K562 (cell line): ENCODE results near the gene MTA1. TPM values are rescaled to one million over a fixed set of nuclear protein-coding genes. Genes with fewer than 3 reads are reported as not detected.

ENCODE experiments used
- ATAC-seq: fragments of 200-7000 bp; cut with Tn5 transposase; 3 replicates; pipeline ENCODE4 v1.9.1; 2020; ENCODE audit warnings: moderate library complexity
- BruUV-seq: library from RNA; stranded (reverse); fragments of 400-500 nt; replicated peaks from 2 replicates; lab custom pipeline; 2021; lab: Mats Ljungman, UMichigan
- CTCF ChIA-PET: fragments of 300-600 bp; formaldehyde crosslinking; extraction: SDS; loops from one replicate; lab custom pipeline; 2021; ENCODE audit warnings: low intra/inter-chr PET ratio; lab: Yijun Ruan, JAX
- POLR2A ChIA-PET: fragments of 300-600, 350-650 bp; sonication (Branson Sonifier 250); formaldehyde crosslinking; extraction: SDS; loops from one replicate; lab custom pipeline; 2021; ENCODE audit warnings: antibody characterized with exemption, inconsistent platforms; lab: Yijun Ruan, JAX
- DNase-seq, 4 experiments: peaks; one replicate each; pipeline versions ENCODE4 v3.0.0 to v3.0.0-alpha.2; 2011 to 2018; ENCODE audit warnings: low spot score in 3 of 4, mixed read lengths in 3 of 4; ENCODE audit errors: extremely low read depth in 1 of 4
- FAIRE-seq: peaks from 2 replicates; lab custom pipeline; 2011; peaks lifted over from hg19 to GRCh38; lab: Jason Lieb, UNC
- H2AFZ ChIP-seq: 2 replicates; pipeline ENCODE4 v1.6.0; 2011; ENCODE audit warnings: low read depth, low read length, control low read depth, inconsistent platforms
- H3K27ac ChIP-seq: fragments of 200-600 bp; 3 replicates; pipeline ENCODE4 v1.8.0; 2011; ENCODE audit warnings: low read depth, mild to moderate bottlenecking, control low read depth, inconsistent platforms, low read length, moderate library complexity, mixed read lengths; ENCODE audit errors: extremely low read depth
- H3K27me3 ChIP-seq, 2 experiments: fragments of 300-600 bp in 1 of 2; 2 replicates in 1 of 2; 3 replicates in 1 of 2; pipeline versions ENCODE4 v1.6.0 to v1.8.0; 2011; ENCODE audit warnings: inconsistent platforms in 2 of 2, low read length in 2 of 2, mild to moderate bottlenecking in 1 of 2, mixed read lengths in 1 of 2, moderate library complexity in 1 of 2; ENCODE audit not compliant: control insufficient read depth in 2 of 2, insufficient read depth in 2 of 2
- H3K36me3 ChIP-seq: fragments of 300-600 bp; 3 replicates; pipeline ENCODE4 v1.8.0; 2011; ENCODE audit warnings: mild to moderate bottlenecking, low read length, inconsistent platforms; ENCODE audit not compliant: control insufficient read depth, insufficient read depth
- H3K4me1 ChIP-seq, 2 experiments: fragments of 200-600 bp in 1 of 2; replicated peaks in 1 of 2; 2 replicates in 1 of 2; 3 replicates in 1 of 2; pipeline versions ENCODE4 v1.5.1 to v1.8.0; 2011; ENCODE audit warnings: inconsistent platforms in 2 of 2, low read length in 2 of 2, mild to moderate bottlenecking in 1 of 2, mixed read lengths in 1 of 2, moderate library complexity in 1 of 2; ENCODE audit not compliant: control insufficient read depth in 2 of 2, insufficient read depth in 2 of 2
- H3K4me2 ChIP-seq: 2 replicates; pipeline ENCODE4 v1.6.1; 2011; ENCODE audit warnings: low read length, control low read depth, inconsistent platforms, mixed read lengths; ENCODE audit not compliant: insufficient read depth
- H3K4me3 ChIP-seq: fragments of 200-600 bp; sonication (generic), shearing (Covaris generic); 2 replicates; pipeline ENCODE4 v1.5.1; 2016; ENCODE audit warnings: control low read depth, inconsistent platforms
- H3K79me2 ChIP-seq: fragments of 200-600 bp; 3 replicates; pipeline ENCODE4 v1.8.0; 2011; ENCODE audit warnings: low read length, inconsistent platforms; ENCODE audit not compliant: control insufficient read depth, insufficient read depth
- H3K9ac ChIP-seq, 2 experiments: 2 replicates each; pipeline versions ENCODE4 v1.6.0 to v1.6.1; 2011; ENCODE audit warnings: low read depth in 2 of 2, low read length in 2 of 2, control low read depth in 1 of 2, inconsistent platforms in 1 of 2, mild to moderate bottlenecking in 1 of 2, mixed read lengths in 1 of 2; ENCODE audit not compliant: insufficient read depth in 1 of 2
- H3K9me1 ChIP-seq: one replicate; pipeline ENCODE4 v1.6.0; 2011; ENCODE audit warnings: inconsistent platforms, mild to moderate bottlenecking, low read length, moderate library complexity; ENCODE audit not compliant: control insufficient read depth, insufficient read depth
- H3K9me3 ChIP-seq: replicated peaks from 2 replicates; pipeline ENCODE4 v1.5.1; 2011; ENCODE audit warnings: low read depth, low read length, inconsistent platforms; ENCODE audit not compliant: control insufficient read depth, insufficient read depth
- H4K20me1 ChIP-seq: replicated peaks from 2 replicates; pipeline ENCODE4 v1.6.1; 2011; ENCODE audit warnings: low read length, inconsistent platforms, mixed read lengths; ENCODE audit not compliant: control insufficient read depth, insufficient read depth
- ATF2 ChIP-seq: sonication (generic); formaldehyde crosslinking; IDR thresholded peaks from 2 replicates; pipeline ENCODE4 v1.8.1; 2022; ENCODE audit warnings: missing genetic modification reagents
- ATF4 ChIP-seq: fragments of 450-650 bp; formaldehyde crosslinking; IDR thresholded peaks from 2 replicates; pipeline ENCODE4 v1.4.0; 2022; ENCODE audit warnings: mild to moderate bottlenecking, moderate library complexity
- BRF2 ChIP-seq: IDR thresholded peaks from 3 replicates; pipeline ENCODE4 v1.6.1; 2011; ENCODE audit warnings: borderline replicate concordance, mild to moderate bottlenecking; ENCODE audit not compliant: insufficient read length, insufficient read depth
- CTCF ChIP-seq, 3 experiments: IDR thresholded peaks in 2 of 3; conservative IDR thresholded peaks in 1 of 3; 2 replicates each; pipeline ENCODE4 v1.5.1; 2011 to 2012; ENCODE audit warnings: low read length in 3 of 3, mild to moderate bottlenecking in 3 of 3, control low read depth in 2 of 3, improper control_type of control experiment in 1 of 3, inconsistent platforms in 1 of 3, low read depth in 1 of 3, mixed read lengths in 1 of 3, moderate library complexity in 1 of 3; ENCODE audit not compliant: insufficient read depth in 2 of 3
- E2F4 ChIP-seq: sonication (generic); formaldehyde crosslinking; IDR thresholded peaks from 2 replicates; pipeline ENCODE4 v1.8.0; 2022; ENCODE audit warnings: mild to moderate bottlenecking, low read depth, missing genetic modification reagents
- NKRF ChIP-seq: fragments of 450-650 bp; IDR thresholded peaks from 2 replicates; pipeline ENCODE4 v1.6.1; 2016; ENCODE audit warnings: borderline replicate concordance
- PHTF2 ChIP-seq: fragments of 250-450 bp; sonication (Bioruptor Pico); IDR thresholded peaks from 2 replicates; pipeline ENCODE4 v1.5.0; 2021; ENCODE audit warnings: mild to moderate bottlenecking
- POLR2G ChIP-seq: fragments of 200-400 bp; formaldehyde crosslinking; IDR thresholded peaks from 2 replicates; pipeline ENCODE4 v1.6.1; 2017; ENCODE audit warnings: low read depth, mild to moderate bottlenecking, antibody characterized with exemption, low read length, moderate library complexity
- RBM22 ChIP-seq: fragments of 200-400 bp; formaldehyde crosslinking; IDR thresholded peaks from 2 replicates; pipeline ENCODE4 v1.6.1; 2018; ENCODE audit warnings: low read length, low read depth; ENCODE audit not compliant: poor library complexity, severe bottlenecking
- ZNF384 ChIP-seq: IDR thresholded peaks from 2 replicates; pipeline ENCODE4 v1.6.1; 2012; ENCODE audit warnings: low read depth, low read length, improper control_type of control experiment
- WGBS: fragments of 100-300 bp; shearing (Covaris generic); methylation state at CpG from one replicate; pipeline ENCODE4 v1.1.6; 2016; ENCODE audit warnings: low coverage, mixed read lengths; ENCODE audit not compliant: insufficient coverage; ENCODE audit errors: missing lambda C conversion rate; 5-methylcytosine and 5-hydroxymethylcytosine counted together
- in situ Hi-C: fragments of 300-500 bp; cut with MboI; formaldehyde crosslinking; loops from 4 replicates; pipeline ENCODE4 v1.15.0; 2018; ENCODE audit warnings: inconsistent platforms, mixed read lengths
- intact Hi-C: fragments of 100-400 bp; cut with micrococcal nuclease; formaldehyde crosslinking; loops from 2 replicates; pipeline ENCODE4 v1.14.2; 2022
- polyA plus RNA-seq, 8 experiments: library from polyadenylated mRNA; depleted of rRNA in 4 of 8; stranded (reverse) in 5 of 8; unstranded in 3 of 8; fragments of >200 nt; fragmentation: Nextera tagmentation in 2 of 8; fragmentation: Illumina TruSeq in 1 of 8; extraction: Ambion mirVana in 2 of 8; extraction: Trizol in 1 of 8; gene quantifications; 2 replicates each; pipeline versions ENCODE4 v1.2.1 to v1.2.3, GENCODE V29; 2011 to 2014; ENCODE audit warnings: inconsistent platforms in 1 of 8, missing spikeins in 1 of 8
- total RNA-seq, 7 experiments: library from RNA; depleted of rRNA in 6 of 7; stranded (reverse); fragments of >200 nt in 6 of 7; fragmentation: Illumina TruSeq in 2 of 7; extraction: Trizol in 2 of 7; gene quantifications; 2 replicates each; pipeline versions ENCODE4 v1.2.1 to v1.2.3, GENCODE V29; 2011 to 2021; ENCODE audit warnings: low replicate concordance in 1 of 7

Gene MTA1
- total and polyA plus RNA-seq, 9 of the 15 experiments (the other 6 are each of a cell fraction or from before 2014, with no cell fraction given) = 0.13 to 118 (median 32.3) TPM

- ChIA-PET CTCF (no interaction called here), POLR2A (interaction anchor here (0.6 kb wide), 1 partner anchor 370 kb away, joined by 3 read pairs; no protein-coding TSS in a partner anchor)
- in situ Hi-C loops (no loop called here), intact Hi-C loops (no loop called here)
- Histone ChIP-seq H3K79me2 (no peaks in the 10 kb centered on the region), H3K4me2 (no peak overlapping the region), H3K27me3 (no peaks in the 10 kb centered on the region), H3K9me3 (no peaks in the 10 kb centered on the region), H2AFZ (no peak overlapping the region), H3K36me3 (no peaks in the 10 kb centered on the region), H3K9me1 (no peaks in the 10 kb centered on the region), H3K27ac (no peak overlapping the region), H3K4me3 (no peak overlapping the region), H3K9ac (peak overlapping the region in 1 of 2 experiments; percentile 45; a peak in 2 of 4 replicates), H3K4me1 (peaks cover 8 to 28% of the 10 kb centered on the region in 2 experiments; a peak in 4 of 5 replicates), H4K20me1 (no peaks in the 10 kb centered on the region)
- BruUV-seq = no TSS peak
- FAIRE-seq (no peak), DNase-seq (peak; percentile 24 to 52 (median 42)), ATAC-seq (peak; percentile 75)
- 38% methylated on average over 20 of the region's 34 CpGs for WGBS
- TF ChIP-seq ATF4 (CRISPR knock-in tag) (no peak), ATF2 (CRISPR knock-in tag) (no peak), ZNF384 (no peak), POLR2G (peak; percentile 57; the same call in 1 of the 2 replicates), BRF2 (no peak), NKRF (no peak), E2F4 (CRISPR knock-in tag) (no peak), CTCF (IDR thresholded peaks at IDR 0.05 in 2 of 3, conservative IDR thresholded peaks at IDR 0.05 in 1 of 3; ENCODE audit: insufficient read depth in 2 of 3, low read depth in 1 of 3, low read length in 3 of 3) (peak; percentile 24 to 35 (median 27); a peak in 3 of 6 replicates), PHTF2 (CRISPR knock-in tag) (no peak), RBM22 (peak; percentile 44)
Observed at GRCh38 chr14:105376521-105377440, 42.8 kb upstream of the MTA1 start.
